ENCODE results near the gene BAIAP2.

Gene BAIAP2

DNA sequence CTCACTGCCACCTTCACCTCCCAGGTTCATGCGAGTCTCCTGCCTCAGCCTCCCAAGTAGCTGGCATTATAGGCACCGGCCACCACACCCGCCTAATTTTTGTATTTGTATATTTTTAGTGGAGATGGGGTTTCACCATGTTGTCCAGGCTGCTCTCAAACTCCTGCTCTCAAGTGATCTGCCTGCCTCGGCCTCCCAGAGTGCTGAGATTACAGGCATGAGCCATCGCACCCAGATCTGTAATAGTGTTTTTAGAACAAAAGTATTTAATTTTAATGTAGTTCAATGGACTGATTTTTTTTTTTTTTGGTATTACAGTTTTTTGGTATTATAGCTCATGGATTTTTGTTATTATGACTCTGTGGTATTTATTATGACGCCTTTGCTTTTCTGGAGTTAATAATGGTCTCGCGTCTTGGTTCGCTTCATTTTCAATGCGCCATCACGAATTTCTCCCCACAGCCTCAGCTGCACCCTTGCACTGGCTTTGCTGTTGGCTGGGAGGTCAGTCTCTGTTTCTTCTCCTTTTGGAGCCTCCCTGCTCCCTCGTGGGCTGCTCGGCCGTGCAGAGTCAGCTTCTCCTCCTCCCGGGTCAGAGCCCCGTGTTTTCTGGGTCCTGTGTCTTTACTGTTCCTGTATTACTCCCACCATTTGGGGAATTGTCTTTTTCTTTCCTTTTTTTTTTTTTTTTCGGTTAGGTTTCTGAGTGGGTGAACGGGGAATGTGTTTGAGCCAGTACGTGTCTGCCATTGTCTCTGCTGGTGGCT is 27.2 kb downstream of the BAIAP2 start:
- Histone ChIP-seq H3K27me3 (no peaks in the 10 kb centered on the region), H3K4me3 (ENCODE audit: low read depth, low read length) (no peak overlapping the region), H3K36me3 (peaks cover 17% of the 10 kb centered on the region; the same call in 1 of the 2 replicates), H3K9me3 (no peaks in the 10 kb centered on the region), H3K4me1 (peaks cover 18% of the 10 kb centered on the region)
- TF ChIP-seq CTCF (IDR thresholded peaks at IDR 0.05; ENCODE audit: low read depth, low read length): no peak
- no peak for DNase-seq

- no peaks in the 10 kb centered on the region for H3K27me3 ChIP-seq
- no peak for DNase-seq
These were observed 28.4 kb downstream of the BAIAP2 start for GRCh38 chr17:81063106-81064093.

DNA sequence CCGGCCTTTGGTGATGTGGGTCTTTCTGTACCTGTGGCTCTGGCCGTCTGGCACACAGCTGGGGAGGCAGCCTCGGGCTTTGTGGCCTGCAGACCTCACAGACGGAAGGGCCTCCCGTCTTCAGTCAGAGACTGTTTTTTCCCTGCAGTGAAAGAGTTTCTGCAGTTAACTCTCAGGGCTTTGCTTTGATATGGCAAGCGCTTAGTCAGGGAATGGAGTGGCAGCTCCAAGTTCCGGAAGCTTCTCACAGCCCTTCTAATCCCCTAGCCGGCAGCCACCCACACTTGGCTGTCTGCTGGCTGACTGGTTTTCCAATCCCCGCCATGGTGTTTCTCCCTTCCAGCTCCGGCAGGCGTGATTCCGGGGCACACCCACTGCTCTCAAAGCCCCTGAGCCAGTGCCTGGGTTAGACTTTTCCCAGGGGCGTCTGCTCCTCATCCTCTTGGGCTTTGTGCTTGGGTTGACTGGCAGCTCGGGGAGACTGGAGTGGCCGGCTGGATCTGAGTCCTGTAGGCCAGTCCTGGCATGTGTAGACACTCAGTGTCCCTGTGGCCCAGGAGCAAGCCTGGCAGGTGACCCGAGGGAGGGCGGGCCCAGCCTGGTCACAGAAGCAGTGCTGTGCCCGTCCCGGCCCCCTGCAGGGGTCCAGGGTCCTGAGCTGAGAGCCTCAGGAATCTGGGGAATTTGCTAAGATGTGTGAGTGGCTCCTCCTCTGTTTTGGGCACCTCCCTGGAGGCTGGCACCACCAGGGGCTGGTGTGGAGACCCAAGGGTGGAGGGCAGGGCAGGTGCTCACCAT is 29.9 kb downstream of the BAIAP2 start:
- Histone ChIP-seq H3K36me3 (peaks cover 9% of the 10 kb centered on the region; the same call in 1 of the 2 replicates), H3K9me3 (no peaks in the 10 kb centered on the region), H3K4me3 (ENCODE audit: low read depth, low read length) (no peak overlapping the region), H3K27me3 (no peaks in the 10 kb centered on the region), H3K4me1 (peaks cover 19% of the 10 kb centered on the region)
- DNase-seq: no peak
- TF ChIP-seq CTCF (IDR thresholded peaks at IDR 0.05; ENCODE audit: low read depth, low read length): no peak

More at GRCh38 chr17:81063106-81064093, 28.4 kb downstream of the BAIAP2 start:
- Histone ChIP-seq H3K4me3 (ENCODE audit: low read depth, low read length) (no peak overlapping the region), H3K9me3 (no peaks in the 10 kb centered on the region), H3K36me3 (peaks cover 14% of the 10 kb centered on the region; the same call in 1 of the 2 replicates), H3K4me1 (peaks cover 19% of the 10 kb centered on the region)
- TF ChIP-seq CTCF (IDR thresholded peaks at IDR 0.05; ENCODE audit: low read depth, low read length): no peak

DNA sequence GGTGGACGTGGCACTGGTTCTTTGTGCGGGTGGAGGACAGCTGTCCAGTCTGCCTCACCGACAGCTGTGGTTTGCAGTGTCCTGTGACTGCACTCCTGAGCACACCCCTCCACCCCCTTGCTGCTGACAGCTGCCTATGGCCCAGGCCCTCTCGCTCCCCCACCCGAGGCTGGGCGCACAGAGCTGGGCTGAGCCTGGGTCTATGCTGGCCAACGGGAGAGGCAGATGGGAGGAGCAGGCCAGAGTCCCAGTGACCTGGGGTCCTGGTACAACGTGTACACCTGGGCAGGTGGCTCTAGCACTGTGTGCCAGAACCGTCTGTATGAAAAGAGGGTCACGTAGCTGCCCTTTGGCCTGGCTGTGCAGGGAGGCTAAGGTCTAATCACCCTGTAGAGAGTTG is 30.5 kb downstream of the BAIAP2 start:
- H3K4me1 ChIP-seq: peaks cover 19% of the 10 kb centered on the region
- H3K27me3 ChIP-seq: no peaks in the 10 kb centered on the region
- peaks cover 9% of the 10 kb centered on the region; the same call in 1 of the 2 replicates for H3K36me3 ChIP-seq
- H3K9me3 ChIP-seq: no peaks in the 10 kb centered on the region
- H3K4me3 ChIP-seq (ENCODE audit: low read depth, low read length): no peak overlapping the region
- no peak for TF ChIP-seq CTCF (IDR thresholded peaks at IDR 0.05; ENCODE audit: low read depth, low read length)
- DNase-seq: no peak

DNA sequence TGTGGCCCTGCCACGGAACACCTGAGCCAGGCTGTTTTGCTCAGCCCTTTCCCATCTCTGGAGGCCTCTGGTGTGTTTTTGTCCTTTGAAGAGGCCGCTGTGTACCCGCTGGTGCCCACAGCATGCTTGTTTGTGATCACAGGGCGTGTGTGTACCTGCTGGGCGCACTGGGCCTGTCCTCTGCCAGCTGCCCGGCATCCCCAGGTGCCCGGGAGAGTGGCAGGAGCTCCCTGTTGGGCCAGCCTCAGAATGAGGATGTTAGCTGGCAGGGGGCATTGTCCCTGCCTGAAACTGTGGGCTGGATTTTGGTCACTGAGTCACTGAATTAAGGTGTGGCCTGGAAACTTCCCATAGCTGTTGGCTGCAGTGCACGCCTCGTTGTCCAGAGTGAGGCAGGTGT is 31.1 kb downstream of the BAIAP2 start:
- Histone ChIP-seq H3K4me3 (ENCODE audit: low read depth, low read length) (no peak overlapping the region), H3K4me1 (peaks cover 19% of the 10 kb centered on the region), H3K9me3 (no peaks in the 10 kb centered on the region), H3K36me3 (peaks cover 7% of the 10 kb centered on the region; the same call in 1 of the 2 replicates), H3K27me3 (no peaks in the 10 kb centered on the region)
- DNase-seq: no peak
- TF ChIP-seq CTCF (IDR thresholded peaks at IDR 0.05; ENCODE audit: low read depth, low read length): no peak
